HG03575 (cell line): Measurements from ENCODE around the gene UNC13B.

Source experiments
- ATAC-seq: cut with Tn5 transposase; IDR thresholded peaks from one replicate; pipeline ENCODE4 v1.9.1; 2021; ENCODE audit not compliant: unreplicated experiment, insufficient number of reproducible peaks, low FRiP score; ENCODE audit errors: extremely low read depth

UNC13B gene

GRCh38 chr9:35349287-35349990 is 187.6 kb downstream of the UNC13B start:
- no peak for ATAC-seq

- no peak for ATAC-seq
Measured at GRCh38 chr9:35350212-35350611, 188.4 kb downstream of the UNC13B start.

- ATAC-seq, result no peak
Measured at GRCh38 chr9:35350827-35351549, 189.2 kb downstream of the UNC13B start.

- ATAC-seq, result no peak
Measured at GRCh38 chr9:35353731-35354365, 192.0 kb downstream of the UNC13B start.

- ATAC-seq, result no peak
Measured at GRCh38 chr9:35355939-35356338, 194.1 kb downstream of the UNC13B start.

GRCh38 chr9:35357116-35357515 is 195.3 kb downstream of the UNC13B start:
- ATAC-seq, result no peak

- ATAC-seq, result no peak
Measured at GRCh38 chr9:35357826-35358225, 196.0 kb downstream of the UNC13B start.

GRCh38 chr9:35364817-35365585 is 203.2 kb downstream of the UNC13B start:
- no peak for ATAC-seq

GRCh38 chr9:35366627-35367026 is 204.8 kb downstream of the UNC13B start:
- ATAC-seq, result no peak

- ATAC-seq, result no peak
Measured at GRCh38 chr9:35367451-35367850, 205.6 kb downstream of the UNC13B start.

- ATAC-seq, result no peak
Measured at GRCh38 chr9:35370241-35370640, 208.4 kb downstream of the UNC13B start.

- ATAC-seq, result no peak
Measured at GRCh38 chr9:35374436-35374835, 212.6 kb downstream of the UNC13B start.

- no peak for ATAC-seq
Measured at GRCh38 chr9:35374910-35375309, 213.1 kb downstream of the UNC13B start.

- ATAC-seq, result no peak
Measured at GRCh38 chr9:35380039-35380438, 218.2 kb downstream of the UNC13B start.

GRCh38 chr9:35380619-35381018 is 218.8 kb downstream of the UNC13B start:
- ATAC-seq, result no peak

- no peak for ATAC-seq
Measured at GRCh38 chr9:35385042-35385441, 223.2 kb downstream of the UNC13B start.

- no peak for ATAC-seq
Measured at GRCh38 chr9:35395076-35395705, 233.4 kb downstream of the UNC13B start.

- no peak for ATAC-seq
Measured at GRCh38 chr9:35395706-35396101, 233.9 kb downstream of the UNC13B start.
